Chondrocyte (in vitro differentiated cells): ENCODE data around the gene KIF26B. TPM values are rescaled to one million over a fixed set of nuclear protein-coding genes. Genes with fewer than 3 reads are reported as not detected.
A peak's percentile ranks its signal among the peaks of the same experiment; 100 is the strongest.

Source experiments
- DNase-seq: peaks from one replicate; pipeline ENCODE4 v3.0.0; 2021; ENCODE audit warnings: mixed read lengths, low spot score
- H3K27ac Mint-ChIP-seq: one replicate; pipeline ENCODE4 v1.8.0; 2021; ENCODE audit warnings: mild to moderate bottlenecking, moderate library complexity, mixed read lengths; ENCODE audit not compliant: unreplicated experiment
- H3K27me3 Mint-ChIP-seq: 2 replicates; pipeline ENCODE4 v1.8.0; 2021; ENCODE audit warnings: low read depth, mixed read lengths
- H3K36me3 Mint-ChIP-seq: 2 replicates; pipeline ENCODE4 v1.8.0; 2021; ENCODE audit warnings: low read depth, mixed read lengths
- H3K4me1 Mint-ChIP-seq: 2 replicates; pipeline ENCODE4 v1.8.0; 2021; ENCODE audit warnings: low read depth, mild to moderate bottlenecking, mixed read lengths
- H3K4me3 Mint-ChIP-seq: one replicate; pipeline ENCODE4 v1.8.0; 2021; ENCODE audit warnings: mild to moderate bottlenecking, moderate library complexity, mixed read lengths; ENCODE audit not compliant: unreplicated experiment
- H3K9me3 Mint-ChIP-seq: 2 replicates; pipeline ENCODE4 v1.8.0; 2021; ENCODE audit warnings: low read depth, mixed read lengths
- total RNA-seq: library from RNA; stranded (reverse); gene quantifications from 3 replicates; pipeline ENCODE4 v1.2.1, GENCODE V29; 2021
- TF ChIP-seq, protein P1 (sequence below): fragments of 200-600 bp; sonication (generic); IDR thresholded peaks from 2 replicates; pipeline ENCODE4 v1.5.0; 2021; ENCODE audit warnings: antibody characterized with exemption, mild to moderate bottlenecking, moderate library complexity

The KIF26B gene
- total RNA-seq, 1 donor from 2014 or later, result 47.0 TPM

DNA sequence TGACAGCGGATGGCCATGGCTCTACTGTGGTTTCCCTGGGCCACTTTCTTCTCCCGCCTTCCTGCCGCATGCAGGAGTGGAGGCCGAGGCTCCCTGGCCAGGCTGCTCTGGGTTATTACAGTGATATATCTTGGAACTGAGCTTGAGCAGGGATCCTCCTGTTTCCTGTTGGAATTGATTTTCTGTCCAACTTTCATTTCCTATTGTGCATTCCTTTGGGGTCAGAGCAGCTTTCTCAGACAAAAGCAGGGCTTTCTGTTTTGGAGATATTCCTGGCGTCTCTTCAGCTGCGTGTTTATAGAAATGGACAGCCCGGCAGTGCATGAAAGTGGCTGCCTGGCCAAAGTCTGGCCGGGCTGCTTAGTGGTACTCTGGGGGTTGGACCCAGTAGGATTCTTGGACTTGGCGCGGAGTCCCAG lies 146.4 kb downstream of the KIF26B start:
- Mint-ChIP-seq H3K4me3 (no peak overlapping the region), H3K36me3 (no peaks in the 10 kb centered on the region), H3K4me1 (peaks cover 13% of the 10 kb centered on the region), H3K27ac (peak overlapping the region; percentile 42), H3K27me3 (no peaks in the 10 kb centered on the region), H3K9me3 (peaks cover 3% of the 10 kb centered on the region)
- TF ChIP-seq, protein P1, sequence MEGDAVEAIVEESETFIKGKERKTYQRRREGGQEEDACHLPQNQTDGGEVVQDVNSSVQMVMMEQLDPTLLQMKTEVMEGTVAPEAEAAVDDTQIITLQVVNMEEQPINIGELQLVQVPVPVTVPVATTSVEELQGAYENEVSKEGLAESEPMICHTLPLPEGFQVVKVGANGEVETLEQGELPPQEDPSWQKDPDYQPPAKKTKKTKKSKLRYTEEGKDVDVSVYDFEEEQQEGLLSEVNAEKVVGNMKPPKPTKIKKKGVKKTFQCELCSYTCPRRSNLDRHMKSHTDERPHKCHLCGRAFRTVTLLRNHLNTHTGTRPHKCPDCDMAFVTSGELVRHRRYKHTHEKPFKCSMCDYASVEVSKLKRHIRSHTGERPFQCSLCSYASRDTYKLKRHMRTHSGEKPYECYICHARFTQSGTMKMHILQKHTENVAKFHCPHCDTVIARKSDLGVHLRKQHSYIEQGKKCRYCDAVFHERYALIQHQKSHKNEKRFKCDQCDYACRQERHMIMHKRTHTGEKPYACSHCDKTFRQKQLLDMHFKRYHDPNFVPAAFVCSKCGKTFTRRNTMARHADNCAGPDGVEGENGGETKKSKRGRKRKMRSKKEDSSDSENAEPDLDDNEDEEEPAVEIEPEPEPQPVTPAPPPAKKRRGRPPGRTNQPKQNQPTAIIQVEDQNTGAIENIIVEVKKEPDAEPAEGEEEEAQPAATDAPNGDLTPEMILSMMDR, result no peak
- DNase-seq, result no peak

DNA sequence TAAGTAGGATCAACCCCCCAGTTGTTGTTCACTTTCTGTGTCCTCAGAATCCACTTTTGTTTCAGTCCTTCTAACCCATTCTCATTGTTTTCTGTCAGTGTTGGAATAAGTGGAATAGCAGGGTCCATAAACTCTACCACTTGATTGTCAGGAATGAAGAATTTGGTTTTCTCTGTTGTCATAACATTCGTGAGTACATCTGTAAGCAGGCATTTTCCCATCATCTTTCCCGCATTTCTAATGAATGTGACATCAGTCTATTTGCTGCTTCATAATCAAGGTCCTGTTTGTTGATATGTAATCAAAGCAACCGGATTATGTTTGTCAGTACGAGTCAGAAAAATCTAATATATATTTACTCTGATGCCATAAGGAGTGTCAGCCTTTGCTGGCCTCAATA lies 147.1 kb downstream of the KIF26B start:
- Mint-ChIP-seq H3K9me3 (peaks cover 3% of the 10 kb centered on the region), H3K36me3 (no peaks in the 10 kb centered on the region), H3K4me1 (peaks cover 13% of the 10 kb centered on the region), H3K27ac (no peak overlapping the region), H3K27me3 (no peaks in the 10 kb centered on the region), H3K4me3 (no peak overlapping the region)
- TF ChIP-seq, protein P1, result no peak
- DNase-seq, result no peak

DNA sequence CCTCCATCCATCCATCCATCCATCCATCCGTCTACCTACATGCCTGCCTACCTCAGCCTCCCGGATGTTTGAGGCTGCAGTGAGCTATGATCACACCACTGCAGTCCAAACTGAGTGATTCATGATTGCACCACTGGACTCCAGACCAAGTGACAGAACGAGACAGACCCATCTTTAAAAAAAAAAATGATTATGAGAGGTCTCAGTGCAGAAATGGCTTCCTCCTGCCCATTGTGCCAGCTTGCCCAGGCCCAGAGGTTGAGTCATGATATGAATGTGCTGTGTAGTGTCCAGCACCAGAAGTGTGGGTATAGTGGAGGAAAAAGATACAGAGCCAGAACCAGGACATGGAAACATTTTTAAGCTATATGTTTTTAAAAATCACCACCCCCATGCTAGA lies 149.9 kb downstream of the KIF26B start:
- H3K27me3 Mint-ChIP-seq, result no peaks in the 10 kb centered on the region
- peaks cover 3% of the 10 kb centered on the region for H3K9me3 Mint-ChIP-seq
- no peak overlapping the region for H3K27ac Mint-ChIP-seq
- TF ChIP-seq, protein P1, result no peak
- no peaks in the 10 kb centered on the region for H3K36me3 Mint-ChIP-seq
- H3K4me3 Mint-ChIP-seq, result no peak overlapping the region
- peaks cover 13% of the 10 kb centered on the region for H3K4me1 Mint-ChIP-seq
- DNase-seq, result no peak

DNA sequence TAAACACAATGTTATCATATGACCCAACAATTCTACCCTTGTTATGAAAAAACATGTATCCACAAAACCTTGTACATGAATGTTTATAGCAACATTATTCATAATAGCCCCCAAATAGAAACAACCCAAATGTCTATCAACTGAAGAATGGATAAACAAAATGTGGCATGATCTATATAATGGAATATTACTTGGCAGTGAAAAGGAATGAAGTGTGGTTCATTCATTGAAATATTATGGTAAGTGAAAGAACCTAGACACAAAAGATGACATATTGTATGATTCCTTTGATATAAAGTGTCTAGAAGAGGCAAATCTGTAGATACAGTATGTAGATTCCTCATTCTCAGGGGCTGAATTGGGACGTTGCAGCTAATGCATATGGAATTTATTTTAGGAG lies 151.2 kb downstream of the KIF26B start:
- H3K9me3 Mint-ChIP-seq, result peaks cover 3% of the 10 kb centered on the region
- H3K27ac Mint-ChIP-seq, result no peak overlapping the region
- H3K4me3 Mint-ChIP-seq, result no peak overlapping the region
- TF ChIP-seq, protein P1, result no peak
- no peaks in the 10 kb centered on the region for H3K27me3 Mint-ChIP-seq
- no peaks in the 10 kb centered on the region for H3K36me3 Mint-ChIP-seq
- H3K4me1 Mint-ChIP-seq, result peaks cover 21% of the 10 kb centered on the region
- no peak for DNase-seq

DNA sequence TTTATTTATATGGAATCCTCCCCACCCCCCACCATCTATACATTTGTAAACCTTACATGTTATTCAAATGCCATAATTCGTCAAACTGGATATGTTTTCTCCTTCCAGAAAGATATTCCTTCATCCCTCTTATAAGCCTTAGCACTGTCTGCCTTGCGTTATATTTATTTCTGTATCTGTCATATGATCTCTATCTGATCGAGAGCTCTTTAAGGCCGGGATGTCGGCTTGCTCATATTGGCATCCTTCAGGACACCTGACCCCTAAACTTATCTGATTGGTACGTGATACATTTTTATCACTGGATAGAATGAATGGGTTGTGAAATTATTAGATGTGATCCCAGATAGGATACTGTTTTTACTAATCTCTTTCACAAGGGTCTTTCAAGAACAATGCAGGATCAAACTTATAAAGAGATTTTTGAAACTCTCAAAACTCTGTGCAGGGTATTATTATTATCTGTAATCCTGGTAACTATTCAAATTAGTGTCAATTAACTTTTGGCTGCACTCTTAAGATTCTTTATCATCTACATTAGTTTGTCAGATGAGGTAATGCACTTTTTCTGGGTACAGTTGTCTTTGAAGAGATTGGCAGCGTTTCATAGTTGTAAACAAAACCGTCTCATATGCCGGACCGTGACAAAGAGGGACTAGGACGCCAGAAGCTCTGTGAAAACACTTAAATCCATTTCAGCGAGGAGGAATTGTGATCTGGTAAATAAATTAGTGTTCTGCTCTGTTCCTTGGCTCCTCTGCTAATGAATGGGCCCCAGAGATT lies 152.0 kb downstream of the KIF26B start:
- Mint-ChIP-seq H3K27me3 (no peaks in the 10 kb centered on the region), H3K4me1 (peaks cover 16% of the 10 kb centered on the region), H3K36me3 (no peaks in the 10 kb centered on the region), H3K27ac (no peak overlapping the region), H3K4me3 (no peak overlapping the region), H3K9me3 (peaks cover 3% of the 10 kb centered on the region)
- TF ChIP-seq, protein P1, result no peak
- DNase-seq, result no peak
